GM11168 (cell line): ENCODE measurements around the gene TGM5.

Experiments used
- in situ Hi-C: fragments of 300-500 bp; cut with MboI; formaldehyde crosslinking; loops from one replicate; pipeline ENCODE4 v1.12.0; 2022; ENCODE audit warnings: low sequenced_read_pairs; ENCODE audit not compliant: unreplicated experiment

TGM5 gene

GRCh38 chr15:43225201-43225949 is 41.4 kb downstream of the TGM5 start:
- in situ Hi-C loops: no loop called here

GRCh38 chr15:43221422-43221821 is 45.3 kb downstream of the TGM5 start:
- in situ Hi-C loops: no loop called here

GRCh38 chr15:43220991-43221403 is 45.7 kb downstream of the TGM5 start, which contains the start of gene EPB42:
Gene EPB42 (minus strand): TSS chr15:43221018. CDS start chr15:43220825, 193 bp downstream.
- in situ Hi-C loops: no loop called here

GRCh38 chr15:43219929-43220928 is 46.5 kb downstream of the TGM5 start:
- in situ Hi-C loops: no loop called here

GRCh38 chr15:43218908-43219706 is 47.6 kb downstream of the TGM5 start:
- in situ Hi-C loops: no loop called here

- in situ Hi-C loops: no loop called here
These were observed 50.8 kb downstream of the TGM5 start for GRCh38 chr15:43215961-43216360.

- in situ Hi-C loops: no loop called here
These were observed 52.0 kb downstream of the TGM5 start for GRCh38 chr15:43214592-43215295.

- in situ Hi-C loops: no loop called here
These were observed 52.6 kb downstream of the TGM5 start for GRCh38 chr15:43214169-43214568.

GRCh38 chr15:43213466-43213865 is 53.3 kb downstream of the TGM5 start:
- in situ Hi-C loops: no loop called here

GRCh38 chr15:43212951-43213350 is 53.8 kb downstream of the TGM5 start:
- in situ Hi-C loops: no loop called here

GRCh38 chr15:43212299-43212698 is 54.4 kb downstream of the TGM5 start:
- in situ Hi-C loops: no loop called here

- in situ Hi-C loops: no loop called here
These were observed 55.4 kb downstream of the TGM5 start for GRCh38 chr15:43211224-43211735.

GRCh38 chr15:43210807-43211206 is 55.9 kb downstream of the TGM5 start:
- in situ Hi-C loops: no loop called here

GRCh38 chr15:43210172-43210745 is 56.5 kb downstream of the TGM5 start:
- in situ Hi-C loops: no loop called here

- in situ Hi-C loops: no loop called here
These were observed 57.5 kb downstream of the TGM5 start for GRCh38 chr15:43209059-43209824.

- in situ Hi-C loops: no loop called here
These were observed 58.4 kb downstream of the TGM5 start for GRCh38 chr15:43208052-43209002.

- in situ Hi-C loops: no loop called here
These were observed 59.7 kb downstream of the TGM5 start for GRCh38 chr15:43207024-43207423.
